Kidney epithelial cell (primary cell): ENCODE data around the gene RPTOR. TPM values are rescaled to one million over a fixed set of nuclear protein-coding genes. Genes with fewer than 3 reads are reported as not detected.

ENCODE experiments used
- DNase-seq: peaks from one replicate; pipeline ENCODE4 v3.0.0-alpha.2; 2010; ENCODE audit warnings: low read depth
- H3K27me3 ChIP-seq: 2 replicates; pipeline ENCODE4 v1.6.0; 2011; ENCODE audit warnings: low read length; ENCODE audit not compliant: control insufficient read depth, insufficient read depth
- H3K36me3 ChIP-seq: 2 replicates; pipeline ENCODE4 v1.5.1; 2011; ENCODE audit warnings: low read length; ENCODE audit not compliant: control insufficient read depth, insufficient read depth
- H3K4me3 ChIP-seq: 2 replicates; pipeline ENCODE4 v1.5.1; 2011; ENCODE audit warnings: low read depth, mild to moderate bottlenecking, control low read depth, low read length
- total RNA-seq: library from RNA; depleted of rRNA; stranded (reverse); fragments of >200 nt; gene quantifications from 2 replicates; pipeline ENCODE4 v1.2.3, GENCODE V29; 2015
- TF ChIP-seq, protein P1 (sequence below): IDR thresholded peaks from 2 replicates; pipeline ENCODE4 v1.5.1; 2011; ENCODE audit warnings: mild to moderate bottlenecking, moderate library complexity, low read length, control low read depth, inconsistent platforms; ENCODE audit not compliant: insufficient read depth, poor library complexity, severe bottlenecking

The RPTOR gene
- total RNA-seq, 1 donor from 2014 or later, result 22.7 TPM

DNA sequence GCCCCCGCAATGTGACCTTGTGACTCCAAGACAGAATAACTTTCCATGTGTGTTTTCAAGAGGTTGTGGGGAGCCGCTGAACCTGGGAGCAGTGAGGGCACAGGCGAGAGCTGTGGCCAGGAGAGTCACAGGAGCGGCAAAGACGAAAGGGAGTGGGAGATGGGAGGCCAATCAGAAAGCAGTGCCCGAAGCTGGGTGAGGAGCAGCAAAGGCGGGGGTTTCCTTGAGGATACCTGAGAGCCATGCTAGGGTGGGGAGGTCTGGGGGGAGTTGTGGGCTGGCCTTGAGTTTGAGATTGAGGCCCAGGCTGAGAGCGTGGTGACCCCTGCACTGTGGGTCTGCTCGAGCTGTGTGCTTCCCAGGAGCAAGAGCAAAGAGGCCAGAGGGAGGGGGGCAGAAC is 45.1 kb upstream of the RPTOR start:
- Histone ChIP-seq H3K4me3 (no peak overlapping the region), H3K36me3 (no peaks in the 10 kb centered on the region), H3K27me3 (peaks cover 2% of the 10 kb centered on the region)
- DNase-seq, result no peak
- TF ChIP-seq, protein P1, sequence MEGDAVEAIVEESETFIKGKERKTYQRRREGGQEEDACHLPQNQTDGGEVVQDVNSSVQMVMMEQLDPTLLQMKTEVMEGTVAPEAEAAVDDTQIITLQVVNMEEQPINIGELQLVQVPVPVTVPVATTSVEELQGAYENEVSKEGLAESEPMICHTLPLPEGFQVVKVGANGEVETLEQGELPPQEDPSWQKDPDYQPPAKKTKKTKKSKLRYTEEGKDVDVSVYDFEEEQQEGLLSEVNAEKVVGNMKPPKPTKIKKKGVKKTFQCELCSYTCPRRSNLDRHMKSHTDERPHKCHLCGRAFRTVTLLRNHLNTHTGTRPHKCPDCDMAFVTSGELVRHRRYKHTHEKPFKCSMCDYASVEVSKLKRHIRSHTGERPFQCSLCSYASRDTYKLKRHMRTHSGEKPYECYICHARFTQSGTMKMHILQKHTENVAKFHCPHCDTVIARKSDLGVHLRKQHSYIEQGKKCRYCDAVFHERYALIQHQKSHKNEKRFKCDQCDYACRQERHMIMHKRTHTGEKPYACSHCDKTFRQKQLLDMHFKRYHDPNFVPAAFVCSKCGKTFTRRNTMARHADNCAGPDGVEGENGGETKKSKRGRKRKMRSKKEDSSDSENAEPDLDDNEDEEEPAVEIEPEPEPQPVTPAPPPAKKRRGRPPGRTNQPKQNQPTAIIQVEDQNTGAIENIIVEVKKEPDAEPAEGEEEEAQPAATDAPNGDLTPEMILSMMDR, result no peak

DNA sequence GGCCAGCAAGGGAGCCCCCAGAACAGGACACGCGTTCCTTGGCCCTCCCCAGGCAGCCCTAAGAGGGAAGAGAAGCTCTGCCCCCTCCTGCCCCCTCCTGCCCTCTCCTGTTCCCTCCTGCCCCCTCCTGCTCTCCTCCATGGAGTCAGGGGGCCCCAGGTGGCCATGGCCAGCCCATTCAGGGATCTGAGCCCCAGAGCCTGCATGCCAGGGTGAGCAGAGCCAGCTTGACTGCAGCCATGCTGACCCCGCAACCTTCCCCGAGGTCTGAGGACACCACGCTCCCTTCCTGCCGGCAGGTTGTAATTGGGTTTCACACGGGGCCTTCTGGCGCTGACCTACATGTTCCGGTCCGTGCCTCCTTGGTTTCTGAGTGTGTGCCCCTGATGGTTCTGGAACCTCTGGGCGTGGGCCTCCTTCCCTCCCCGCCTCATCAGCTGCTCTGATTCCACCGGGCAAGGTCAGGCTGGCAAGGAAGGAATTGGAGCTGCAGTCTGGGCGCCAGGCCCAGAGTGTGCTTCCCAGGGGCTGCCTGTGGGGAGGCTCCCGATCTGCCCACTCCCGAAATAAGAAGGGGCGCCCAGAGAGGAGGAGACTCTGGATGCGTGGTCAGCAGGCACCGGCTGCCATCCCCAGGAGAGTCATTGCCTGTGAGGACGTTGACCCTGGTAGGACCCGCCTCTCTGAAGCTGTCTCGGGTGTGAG is 44.5 kb upstream of the RPTOR start:
- Histone ChIP-seq H3K4me3 (no peak overlapping the region), H3K36me3 (no peaks in the 10 kb centered on the region), H3K27me3 (peaks cover 3% of the 10 kb centered on the region)
- TF ChIP-seq, protein P1, result no peak
- DNase-seq, result no peak

DNA sequence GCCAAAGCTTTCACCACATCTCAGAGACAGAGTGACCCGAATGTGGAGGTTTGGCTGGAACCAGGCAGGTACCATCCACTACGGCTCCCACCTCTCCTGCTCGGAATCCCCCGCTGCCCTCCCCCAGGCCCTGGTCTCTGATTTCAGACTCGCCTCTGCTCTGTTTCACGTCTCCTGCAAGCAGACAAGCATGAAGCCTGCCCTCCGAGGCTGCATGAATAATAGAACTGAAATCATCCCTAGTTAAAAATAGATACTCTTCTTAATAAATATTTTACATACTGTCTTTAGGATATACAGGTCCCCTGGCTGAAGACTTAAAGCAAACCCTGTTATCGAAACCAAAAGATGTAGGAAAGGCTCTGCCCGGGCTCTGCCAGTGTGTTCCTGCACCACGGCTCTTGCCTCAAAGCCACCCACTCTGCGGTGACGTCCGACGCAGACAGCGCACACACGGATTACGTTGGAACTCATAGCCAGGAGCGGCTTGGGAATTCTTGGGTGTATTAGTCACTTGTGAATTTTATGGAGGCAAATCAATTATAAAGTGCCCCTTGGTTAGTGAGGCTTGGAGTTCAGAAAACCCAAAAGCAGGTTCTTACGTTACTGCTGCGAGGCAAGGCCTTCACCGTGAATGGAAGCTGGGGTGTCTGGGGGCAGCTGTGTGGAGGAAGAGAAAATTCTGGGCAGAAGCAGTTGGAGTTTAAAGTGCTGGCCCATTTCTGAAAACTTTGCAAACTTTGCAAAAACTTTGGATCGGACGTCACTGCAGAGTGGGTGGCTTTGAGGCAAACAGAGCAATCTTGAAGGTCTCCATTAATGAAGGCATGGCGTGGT is 42.7 kb upstream of the RPTOR start:
- Histone ChIP-seq H3K27me3 (peaks cover 5% of the 10 kb centered on the region), H3K36me3 (no peaks in the 10 kb centered on the region), H3K4me3 (no peak overlapping the region)
- peak; percentile 70 for DNase-seq
- TF ChIP-seq, protein P1, result no peak

DNA sequence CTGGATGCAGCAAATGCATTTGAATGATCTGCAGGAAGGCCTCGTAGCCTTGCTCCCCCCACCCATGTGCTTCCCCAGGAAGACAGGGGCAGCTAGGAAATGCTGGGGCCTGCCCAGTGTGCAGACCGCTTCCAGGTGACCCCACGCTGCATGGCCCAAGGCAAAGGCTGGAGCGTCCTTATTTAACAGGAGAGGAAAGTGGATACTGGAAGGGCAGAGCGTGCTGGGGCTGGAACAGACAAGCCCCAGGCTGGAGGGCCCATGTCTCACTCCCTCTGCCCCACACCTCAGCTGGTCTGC is 42.1 kb upstream of the RPTOR start:
- Histone ChIP-seq H3K27me3 (peaks cover 3% of the 10 kb centered on the region), H3K36me3 (no peaks in the 10 kb centered on the region), H3K4me3 (no peak overlapping the region)
- TF ChIP-seq, protein P1, result no peak
- no peak for DNase-seq

DNA sequence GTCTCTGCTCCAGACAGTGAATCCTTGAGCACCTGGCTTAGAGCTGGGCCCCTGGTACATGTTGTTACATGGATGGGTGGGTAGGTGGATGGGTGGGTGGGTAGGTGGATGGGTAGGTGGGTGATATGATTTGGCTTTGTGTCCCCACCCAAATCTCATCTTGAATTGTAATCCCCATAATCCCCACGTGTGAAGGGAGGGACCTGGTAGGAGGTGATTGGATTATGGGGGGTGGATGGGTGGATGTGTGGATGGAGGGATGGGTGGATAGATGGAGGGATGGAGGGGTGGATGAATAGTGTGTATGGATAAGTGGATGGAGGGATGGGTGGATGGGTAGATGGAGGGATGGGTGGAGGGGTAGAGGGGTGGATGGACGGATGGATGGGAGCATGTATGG is 41.6 kb upstream of the RPTOR start:
- TF ChIP-seq, protein P1, result no peak
- H3K36me3 ChIP-seq, result no peaks in the 10 kb centered on the region
- peaks cover 3% of the 10 kb centered on the region for H3K27me3 ChIP-seq
- DNase-seq, result no peak
- no peak overlapping the region for H3K4me3 ChIP-seq
